Omental fat pad (tissue), 4 donors: ENCODE data around the gene KRTAP10-3. TPM values are rescaled to one million over a fixed set of nuclear protein-coding genes. Genes with fewer than 3 reads are reported as not detected.

Experiments
- ATAC-seq: fragments of 150-250 bp; one replicate; pipeline ENCODE4 v1.9.1; 2016; ENCODE audit warnings: mild to moderate bottlenecking, moderate library complexity; ENCODE audit not compliant: low FRiP score
- DNase-seq: peaks from one replicate; pipeline ENCODE4 v3.0.0-alpha.2; 2019; ENCODE audit warnings: low spot score
- total RNA-seq, 4 donors: library from RNA; depleted of rRNA; stranded (reverse); fragments of >200 nt; gene quantifications; one replicate each; pipeline ENCODE4 v1.1.0, GENCODE V29; 2016
- TF ChIP-seq, protein P1 (sequence below), 3 donors: fragments of 450-650 bp; IDR thresholded peaks; one replicate each; pipeline ENCODE4 v1.5.1; 2016 to 2017; ENCODE audit warnings: antibody characterized with exemption in 3 of 3, mild to moderate bottlenecking in 3 of 3, moderate library complexity in 2 of 3

Gene KRTAP10-3
- total RNA-seq, 4 donors from 2014 or later: not detected

DNA sequence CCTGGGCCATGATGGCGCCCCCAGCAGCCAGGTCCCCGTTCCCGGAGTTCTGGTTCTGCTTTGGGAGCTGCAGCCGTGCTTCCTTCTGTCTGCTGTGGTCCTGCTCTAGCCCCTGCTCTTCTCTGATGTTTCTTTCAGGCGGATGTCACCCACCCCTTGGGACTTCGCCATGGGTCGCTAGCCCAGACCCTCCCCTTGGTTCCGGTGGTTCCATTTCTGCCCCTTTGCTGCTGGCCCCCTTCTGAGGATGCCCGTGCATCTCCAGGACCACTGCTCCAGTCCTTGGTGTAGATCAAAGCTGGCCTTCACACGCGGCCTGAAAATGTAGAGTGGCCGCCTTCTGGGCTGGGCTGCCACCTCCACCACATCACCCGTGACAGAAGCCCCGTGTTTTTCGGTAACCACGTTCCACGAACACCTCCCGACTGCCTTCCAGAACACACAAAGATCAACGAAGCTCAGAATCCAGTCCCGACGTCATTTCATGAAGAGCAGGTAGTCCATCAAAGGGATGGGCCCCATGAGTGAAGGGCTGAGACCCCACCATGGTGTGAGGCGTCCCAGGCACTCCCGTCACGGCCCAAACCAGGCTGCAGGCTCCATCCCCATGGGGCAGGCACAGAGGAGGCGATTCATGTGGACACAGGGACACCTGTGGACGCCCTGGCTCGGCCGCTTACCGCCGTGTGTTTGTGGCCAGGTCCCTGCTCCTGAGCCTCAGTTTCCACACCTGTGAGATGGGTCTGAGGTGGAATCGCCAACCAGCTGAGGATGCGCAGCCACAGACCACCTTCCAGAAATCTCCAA, 43.0 kb downstream of the KRTAP10-3 start:
- ATAC-seq (no peak), DNase-seq (no peak)
- TF ChIP-seq, protein P1, sequence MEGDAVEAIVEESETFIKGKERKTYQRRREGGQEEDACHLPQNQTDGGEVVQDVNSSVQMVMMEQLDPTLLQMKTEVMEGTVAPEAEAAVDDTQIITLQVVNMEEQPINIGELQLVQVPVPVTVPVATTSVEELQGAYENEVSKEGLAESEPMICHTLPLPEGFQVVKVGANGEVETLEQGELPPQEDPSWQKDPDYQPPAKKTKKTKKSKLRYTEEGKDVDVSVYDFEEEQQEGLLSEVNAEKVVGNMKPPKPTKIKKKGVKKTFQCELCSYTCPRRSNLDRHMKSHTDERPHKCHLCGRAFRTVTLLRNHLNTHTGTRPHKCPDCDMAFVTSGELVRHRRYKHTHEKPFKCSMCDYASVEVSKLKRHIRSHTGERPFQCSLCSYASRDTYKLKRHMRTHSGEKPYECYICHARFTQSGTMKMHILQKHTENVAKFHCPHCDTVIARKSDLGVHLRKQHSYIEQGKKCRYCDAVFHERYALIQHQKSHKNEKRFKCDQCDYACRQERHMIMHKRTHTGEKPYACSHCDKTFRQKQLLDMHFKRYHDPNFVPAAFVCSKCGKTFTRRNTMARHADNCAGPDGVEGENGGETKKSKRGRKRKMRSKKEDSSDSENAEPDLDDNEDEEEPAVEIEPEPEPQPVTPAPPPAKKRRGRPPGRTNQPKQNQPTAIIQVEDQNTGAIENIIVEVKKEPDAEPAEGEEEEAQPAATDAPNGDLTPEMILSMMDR (IDR thresholded peaks at IDR 0.05): no peak

DNA sequence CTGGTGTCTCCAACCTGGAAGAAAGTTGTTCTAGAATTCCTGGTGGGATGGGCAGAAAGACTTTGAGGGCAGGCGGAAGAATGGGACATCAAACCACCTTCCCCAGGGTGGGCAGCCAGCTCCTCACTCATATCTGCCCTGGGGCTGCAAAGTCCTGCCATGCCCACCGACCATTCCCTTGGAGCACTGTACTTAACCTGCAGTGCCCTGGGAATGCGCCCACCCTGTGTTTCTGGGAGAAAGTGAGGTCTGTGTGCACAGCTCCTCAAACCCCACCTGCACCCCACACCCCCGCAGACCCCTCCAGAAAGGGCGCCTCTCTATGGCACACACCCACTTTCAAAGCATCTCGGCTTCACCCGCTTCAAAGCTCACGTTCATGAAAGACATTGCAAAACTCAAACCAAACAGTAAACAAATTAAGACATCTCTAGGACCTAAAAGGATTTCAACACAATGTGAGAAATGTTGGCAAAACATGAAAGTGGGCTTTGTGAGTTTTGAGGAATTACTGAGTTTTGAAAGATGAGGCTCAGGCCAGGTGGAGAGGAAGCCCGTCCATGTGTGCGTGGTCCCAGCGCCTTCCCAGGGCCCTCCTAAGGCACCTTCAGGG, 43.7 kb downstream of the KRTAP10-3 start:
- DNase-seq (no peak), ATAC-seq (no peak)
- TF ChIP-seq, protein P1 (IDR thresholded peaks at IDR 0.05): no peak

DNA sequence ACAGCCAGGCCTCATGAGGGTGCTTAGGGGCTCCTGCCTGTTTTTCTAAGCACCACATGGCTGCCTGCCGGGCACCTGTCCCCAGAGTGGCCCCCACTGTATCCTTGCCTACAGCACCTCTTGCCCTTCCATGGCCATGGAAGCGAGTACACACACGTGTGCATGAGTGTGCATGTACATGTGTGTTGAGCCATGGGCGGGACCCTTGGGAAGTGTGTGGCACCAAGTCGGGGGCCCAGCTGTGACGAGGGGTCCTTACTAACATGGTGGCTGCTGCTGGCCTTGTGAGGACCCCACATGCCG, 44.4 kb downstream of the KRTAP10-3 start:
- ATAC-seq (no peak), DNase-seq (no peak)
- TF ChIP-seq, protein P1 (IDR thresholded peaks at IDR 0.05): no peak

DNA sequence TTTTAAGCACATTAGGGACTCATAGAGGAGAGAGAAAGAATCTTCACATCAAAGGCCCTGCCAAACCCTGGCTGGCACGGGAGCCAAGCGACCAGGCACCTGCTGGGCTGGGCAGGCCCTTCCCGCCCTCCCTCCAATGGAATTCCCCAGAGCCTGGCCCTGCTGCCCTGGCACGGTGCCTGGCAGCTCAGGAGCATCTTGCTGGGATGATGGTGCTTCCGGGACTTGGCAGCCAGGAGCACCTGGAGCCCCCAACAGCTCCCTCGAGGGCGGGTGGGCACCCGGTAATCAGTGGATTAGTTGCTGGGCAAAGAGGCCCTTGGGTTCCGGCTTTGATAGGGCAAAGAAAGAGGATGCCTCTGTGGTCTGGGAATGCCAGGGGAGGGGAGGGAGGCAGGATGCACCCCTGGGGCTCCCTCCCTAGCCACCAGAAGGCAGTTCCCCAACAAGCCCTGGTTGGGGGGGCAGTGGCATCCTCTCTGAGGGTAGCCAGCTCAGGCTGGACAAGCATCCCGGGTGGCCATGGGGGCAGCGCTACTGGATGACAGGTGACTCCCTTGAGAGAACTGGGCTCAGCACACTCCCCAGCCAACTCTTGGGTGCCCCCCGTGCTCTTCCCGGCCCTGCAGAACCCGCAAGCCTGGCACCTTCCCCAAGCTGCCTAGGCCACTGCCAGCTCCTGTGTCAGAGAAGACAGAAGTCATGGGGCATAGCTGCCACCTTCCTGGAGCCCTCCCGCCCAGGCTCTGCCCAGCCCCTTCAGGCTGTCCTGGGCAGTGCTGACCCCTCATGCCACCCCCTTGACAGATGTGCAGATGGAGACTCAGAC, 45.0 kb downstream of the KRTAP10-3 start:
- TF ChIP-seq, protein P1 (IDR thresholded peaks at IDR 0.05): no peak

DNA sequence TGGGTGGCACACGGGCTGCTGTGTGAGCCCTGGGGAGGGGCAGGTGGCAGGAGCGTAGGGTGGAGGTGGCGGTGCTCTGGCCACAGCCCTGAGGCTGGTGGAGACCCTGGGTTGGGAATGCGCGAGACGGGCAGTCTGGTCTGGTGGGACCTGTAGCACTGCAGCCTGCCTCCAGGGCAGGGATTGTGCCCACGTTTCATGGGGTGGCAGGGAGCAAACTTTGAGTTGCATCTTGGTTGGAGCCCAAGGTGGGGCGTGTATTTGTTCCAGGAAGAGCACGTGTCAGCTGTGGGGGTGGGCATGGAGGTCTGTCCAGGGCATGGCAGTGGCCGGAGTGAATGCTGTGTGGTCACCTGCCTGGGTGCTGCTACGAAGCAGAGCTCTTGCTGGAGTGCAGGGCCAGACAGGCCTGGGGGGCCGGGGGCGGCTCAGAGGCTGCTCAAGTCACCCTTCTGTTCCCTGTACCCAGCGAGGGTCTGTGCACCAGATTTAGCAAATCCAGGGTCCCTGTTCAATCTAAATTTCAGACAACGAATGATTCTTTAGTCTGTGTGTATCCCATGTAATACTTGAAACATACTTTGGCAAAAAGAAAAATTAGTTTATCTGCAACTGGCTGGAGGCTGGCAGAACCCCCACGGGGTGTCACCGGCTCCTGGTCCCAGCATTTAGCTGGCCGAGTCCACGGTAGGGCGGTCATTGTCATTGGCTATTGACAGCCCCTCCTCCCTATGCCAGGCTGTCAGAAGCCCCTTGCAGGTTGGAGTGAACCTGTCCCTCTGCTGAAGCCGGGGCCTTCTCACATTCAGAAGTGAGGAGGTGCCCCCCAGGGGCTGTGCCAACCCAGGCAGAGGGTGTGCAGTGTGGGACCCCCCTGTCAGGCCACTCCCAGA, 45.9 kb downstream of the KRTAP10-3 start:
- TF ChIP-seq, protein P1 (IDR thresholded peaks at IDR 0.05): no peak
- DNase-seq (no peak), ATAC-seq (no peak)

More for the DNA sequence above, 45.0 kb downstream of the KRTAP10-3 start:
- ATAC-seq (no peak), DNase-seq (no peak)

DNA sequence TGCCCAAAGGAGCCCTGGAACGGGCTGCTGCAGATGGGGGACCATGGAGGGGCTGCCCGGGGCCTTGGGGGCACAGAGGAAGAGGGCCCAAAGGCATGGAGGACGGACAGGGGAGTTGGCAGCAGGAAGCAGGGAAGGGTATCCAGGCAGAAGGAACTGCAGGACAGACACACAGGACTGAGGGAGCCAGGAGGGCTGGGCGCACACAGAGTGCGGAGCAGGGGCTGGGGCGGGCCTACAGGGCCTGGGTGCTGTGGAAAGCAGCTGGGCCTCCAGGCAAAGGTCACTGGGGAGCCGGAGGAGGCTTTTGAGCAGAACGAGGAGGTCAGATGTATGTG, 46.7 kb downstream of the KRTAP10-3 start:
- ATAC-seq (no peak), DNase-seq (no peak)
- TF ChIP-seq, protein P1 (IDR thresholded peaks at IDR 0.05): no peak
